HEK293 (cell line): ENCODE data around the gene C2orf72.

Source experiments
- ATF2 ChIP-seq: fragments of 450-650 bp; formaldehyde crosslinking; IDR thresholded peaks from 2 replicates; pipeline ENCODE4 v1.5.1; 2016; ENCODE audit warnings: missing biosample characterization, missing genetic modification characterization, low read depth
- CTCF ChIP-seq: fragments of 450-650 bp; formaldehyde crosslinking; IDR thresholded peaks from 2 replicates; pipeline ENCODE4 v1.5.1; 2016; ENCODE audit warnings: missing biosample characterization, missing genetic modification characterization
- ELK4 ChIP-seq: IDR thresholded peaks from 2 replicates; pipeline ENCODE4 v1.6.1; 2011; ENCODE audit warnings: mild to moderate bottlenecking, low read depth, low read length, borderline replicate concordance
- ZBTB11 ChIP-seq: fragments of 450-650 bp; formaldehyde crosslinking; conservative IDR thresholded peaks from 2 replicates; pipeline ENCODE4 v1.5.1; 2016; ENCODE audit warnings: low read depth, missing biosample characterization, missing genetic modification characterization

GRCh38 chr2:231047923-231048915 is 10.9 kb downstream of the C2orf72 start:
- no peak for TF ChIP-seq ATF2 (tag by site-specific recombination)
- no peak for TF ChIP-seq CTCF (tag by site-specific recombination)
- no peak for TF ChIP-seq ZBTB11
- TF ChIP-seq ELK4: no peak
